GM18951 (cell line): ENCODE measurements around the gene TYROBP.

Source experiments
- POLR2A ChIP-seq: IDR thresholded peaks from 4 replicates; pipeline ENCODE4 v1.6.1; 2011; ENCODE audit warnings: mild to moderate bottlenecking; ENCODE audit not compliant: insufficient read length, insufficient read depth; ENCODE audit errors: extremely low read depth
- in situ Hi-C: fragments of 300-500 bp; cut with MboI; formaldehyde crosslinking; loops from one replicate; pipeline ENCODE4 v1.12.0; 2022; ENCODE audit warnings: low sequenced_read_pairs, mixed read lengths, inconsistent platforms; ENCODE audit not compliant: unreplicated experiment

TYROBP gene

GRCh38 chr19:35868172-35868822 is 39.8 kb downstream of the TYROBP start, which contains the start of gene APLP1:
TSS of gene APLP1 (plus strand) at chr19:35868574. CDS start at chr19:35868637, 63 bp downstream.
- no peak for TF ChIP-seq POLR2A
- in situ Hi-C loops, result no loop called here

DNA sequence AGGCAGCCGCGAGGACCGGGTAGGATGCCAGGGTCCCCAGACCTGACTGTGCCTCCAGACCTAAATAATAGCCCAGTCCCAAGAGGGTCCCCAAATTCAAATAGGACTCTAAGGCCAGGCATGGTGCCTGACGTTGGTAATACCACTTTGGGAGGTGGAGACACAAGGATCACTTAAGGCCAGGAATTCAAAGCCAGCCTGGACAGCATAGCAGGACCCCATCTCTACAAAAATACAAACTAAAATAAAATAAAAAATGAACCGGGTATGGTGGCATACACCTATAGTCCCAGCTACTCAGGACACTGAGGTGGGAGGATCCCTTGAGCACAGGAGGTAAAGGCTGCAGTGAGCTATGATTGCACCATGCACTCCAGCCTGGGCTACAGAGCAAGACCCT is 45.1 kb downstream of the TYROBP start:
- no peak for TF ChIP-seq POLR2A
- in situ Hi-C loops, result no loop called here

- in situ Hi-C loops, result no loop called here
- no peak for TF ChIP-seq POLR2A
Measured at GRCh38 chr19:35862528-35862927, 45.6 kb downstream of the TYROBP start.

GRCh38 chr19:35861640-35862160 is 46.4 kb downstream of the TYROBP start:
- TF ChIP-seq POLR2A, result no peak
- in situ Hi-C loops, result no loop called here

GRCh38 chr19:35860818-35861639 is 47.1 kb downstream of the TYROBP start:
- in situ Hi-C loops, result no loop called here
- no peak for TF ChIP-seq POLR2A

- TF ChIP-seq POLR2A, result no peak
- in situ Hi-C loops, result no loop called here
Measured at GRCh38 chr19:35860436-35860817, 47.7 kb downstream of the TYROBP start.

DNA sequence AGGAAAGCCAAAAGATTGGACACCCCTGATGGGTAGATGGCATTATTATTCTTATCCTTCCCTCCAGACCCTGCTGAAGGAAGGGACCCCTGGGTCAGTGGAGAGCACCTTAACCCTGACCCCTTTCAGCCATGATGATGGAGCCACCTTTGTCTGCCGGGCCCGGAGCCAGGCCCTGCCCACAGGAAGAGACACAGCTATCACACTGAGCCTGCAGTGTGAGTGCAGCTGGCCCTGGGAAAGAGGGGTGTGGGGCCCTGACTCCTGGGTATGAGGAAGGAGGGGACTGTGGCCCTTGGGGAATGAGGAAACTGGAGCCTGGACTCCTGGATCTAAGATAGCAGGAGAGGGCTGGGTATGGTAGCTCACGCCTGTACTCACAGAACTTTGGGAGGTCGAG is 48.7 kb downstream of the TYROBP start:
- no peak for TF ChIP-seq POLR2A
- in situ Hi-C loops, result no loop called here

DNA sequence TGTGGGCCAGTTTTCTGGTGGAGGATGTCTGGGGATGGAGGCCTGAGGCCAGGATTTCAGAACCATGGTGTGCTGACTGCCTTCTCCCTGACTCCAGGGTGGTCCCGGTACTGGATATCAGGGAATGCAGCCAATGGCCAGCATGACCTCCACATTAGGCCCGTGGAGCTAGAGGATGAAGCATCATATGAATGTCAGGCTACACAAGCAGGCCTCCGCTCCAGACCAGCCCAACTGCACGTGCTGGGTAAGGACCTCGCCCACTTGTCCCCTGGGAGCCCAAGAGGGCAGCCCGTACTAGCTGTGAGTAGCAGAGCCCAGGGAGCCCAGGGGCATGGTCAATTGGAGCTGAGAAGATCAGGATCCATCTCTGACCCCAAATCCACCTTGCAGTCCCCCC is 49.8 kb downstream of the TYROBP start:
- no peak for TF ChIP-seq POLR2A
- in situ Hi-C loops, result no loop called here

DNA sequence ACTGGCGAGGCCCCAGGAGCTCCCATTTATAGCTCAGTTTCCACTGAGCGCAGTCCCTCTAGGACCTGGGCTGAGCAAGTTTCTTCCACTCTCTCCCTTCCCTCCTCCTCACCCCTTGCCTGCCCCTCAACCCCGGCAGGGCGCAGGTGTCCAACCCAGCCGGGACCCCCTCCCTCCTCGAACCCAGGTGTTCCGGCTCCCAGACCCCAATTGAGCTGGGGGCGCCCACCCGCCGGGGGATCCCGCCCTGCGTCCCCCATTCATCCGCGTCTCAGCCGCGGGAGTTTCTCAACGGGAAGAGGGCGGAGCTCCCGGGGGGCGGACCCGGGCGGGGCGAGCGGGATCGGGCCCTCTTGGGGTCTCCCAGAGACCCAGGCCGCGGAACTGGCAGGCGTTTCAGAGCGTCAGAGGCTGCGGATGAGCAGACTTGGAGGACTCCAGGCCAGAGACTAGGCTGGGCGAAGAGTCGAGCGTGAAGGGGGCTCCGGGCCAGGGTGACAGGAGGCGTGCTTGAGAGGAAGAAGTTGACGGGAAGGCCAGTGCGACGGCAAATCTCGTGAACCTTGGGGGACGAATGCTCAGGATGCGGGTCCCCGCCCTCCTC is 51.4 kb downstream of the TYROBP start, which contains the start of gene KIRREL2:
KIRREL2 (plus strand) TSS at position 366 of the 604 bp plus-strand sequence; CDS start at position 575, 209 bp downstream.
- TF ChIP-seq POLR2A, result no peak
- in situ Hi-C loops, result no loop called here
